Spleen (tissue), 7 donors: ENCODE results near the gene PALM.
A peak's percentile ranks its signal among the peaks of the same experiment; 100 is the strongest.

Experiments used
- CTCF ChIP-seq, 11 experiments: fragments of 200-600 bp in 7 of 11; fragments of 450-650 bp in 4 of 11; sonication (generic) in 4 of 11; IDR thresholded peaks in 8 of 11; conservative IDR thresholded peaks in 3 of 11; 1 replicate in 7 of 11; 2 replicates in 4 of 11; pipeline versions ENCODE4 v1.4.0 to v1.8.0; 2016 to 2021; ENCODE audit warnings: antibody characterized with exemption in 11 of 11, inconsistent platforms in 4 of 11, mild to moderate bottlenecking in 1 of 11
- POLR2A ChIP-seq, 3 donors: fragments of 450-650 bp; IDR thresholded peaks; one replicate each; pipeline ENCODE4 v1.5.1; 2017; ENCODE audit warnings: antibody characterized with exemption in 3 of 3, mild to moderate bottlenecking in 1 of 3
- donor health status: DM: no; HTN: no; CAD: no; lungs with moderate emphysema.
- donor health status: DM: no; HTN: no; CAD: no.
- donor health status: DM: no; HTN: no; CAD: no.

- peak; percentile 80 to 94 (median 91) for TF ChIP-seq CTCF (IDR thresholded peaks at IDR 0.05 in 8 of 11, conservative IDR thresholded peaks at IDR 0.05 in 3 of 11)
- TF ChIP-seq POLR2A (IDR thresholded peaks at IDR 0.05): no peak
Observed at GRCh38 chr19:664913-665443, 43.8 kb upstream of the PALM start.
